ENCODE measurements around the gene ZNF165.
"Not testable (repeated sequence)": the region's sequence is repeated elsewhere in the genome, so short reads cannot be mapped to it uniquely, and the experiment has no call there.

DNA sequence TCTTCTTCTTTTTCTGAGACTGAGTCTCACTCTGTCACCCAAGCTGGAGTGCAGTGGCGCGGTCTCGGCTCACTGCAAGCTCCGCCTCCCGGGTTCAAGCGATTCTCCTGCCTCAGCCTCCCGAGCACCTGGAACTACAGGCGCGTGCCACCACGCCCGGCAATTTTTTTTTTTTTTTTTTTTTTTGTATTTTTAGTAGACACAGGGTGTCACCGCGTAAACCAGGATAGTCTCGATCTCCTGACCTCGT lies at the start of gene ZNF165:
- TF ChIP-seq CTCF, POLR2A (IDR thresholded peaks at IDR 0.05): not testable (repeated sequence)
